Measurements from ENCODE around the gene ZDHHC3. TPM values are rescaled to one million over a fixed set of nuclear protein-coding genes. Genes with fewer than 3 reads are reported as not detected.

ZDHHC3 gene
- total RNA-seq, 1 experiment from 2014 or later = 49.5 TPM

DNA sequence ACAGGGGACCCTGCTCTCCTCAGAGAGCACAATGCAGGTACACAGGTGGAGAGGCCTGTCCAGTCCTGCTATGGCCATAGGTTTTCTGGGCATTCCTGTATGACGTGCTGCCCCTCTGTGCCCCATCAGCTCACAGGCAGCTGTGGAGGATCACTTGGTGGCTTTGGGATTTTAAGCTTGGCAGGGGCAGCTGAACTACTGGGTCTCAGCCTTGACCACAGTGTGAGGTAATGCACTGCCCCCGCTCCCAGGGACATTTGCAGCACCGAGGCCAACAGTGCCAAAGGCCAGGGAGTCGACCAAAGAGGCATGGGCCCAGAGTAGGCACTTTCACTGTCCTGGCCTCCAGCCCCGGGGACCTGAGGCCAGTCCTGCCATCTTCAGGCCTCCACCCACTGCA is 46.2 kb downstream of the ZDHHC3 start:
- TF ChIP-seq, protein P1, sequence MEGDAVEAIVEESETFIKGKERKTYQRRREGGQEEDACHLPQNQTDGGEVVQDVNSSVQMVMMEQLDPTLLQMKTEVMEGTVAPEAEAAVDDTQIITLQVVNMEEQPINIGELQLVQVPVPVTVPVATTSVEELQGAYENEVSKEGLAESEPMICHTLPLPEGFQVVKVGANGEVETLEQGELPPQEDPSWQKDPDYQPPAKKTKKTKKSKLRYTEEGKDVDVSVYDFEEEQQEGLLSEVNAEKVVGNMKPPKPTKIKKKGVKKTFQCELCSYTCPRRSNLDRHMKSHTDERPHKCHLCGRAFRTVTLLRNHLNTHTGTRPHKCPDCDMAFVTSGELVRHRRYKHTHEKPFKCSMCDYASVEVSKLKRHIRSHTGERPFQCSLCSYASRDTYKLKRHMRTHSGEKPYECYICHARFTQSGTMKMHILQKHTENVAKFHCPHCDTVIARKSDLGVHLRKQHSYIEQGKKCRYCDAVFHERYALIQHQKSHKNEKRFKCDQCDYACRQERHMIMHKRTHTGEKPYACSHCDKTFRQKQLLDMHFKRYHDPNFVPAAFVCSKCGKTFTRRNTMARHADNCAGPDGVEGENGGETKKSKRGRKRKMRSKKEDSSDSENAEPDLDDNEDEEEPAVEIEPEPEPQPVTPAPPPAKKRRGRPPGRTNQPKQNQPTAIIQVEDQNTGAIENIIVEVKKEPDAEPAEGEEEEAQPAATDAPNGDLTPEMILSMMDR (IDR thresholded peaks at IDR 0.05) = no peak
- TF ChIP-seq, protein P2, sequence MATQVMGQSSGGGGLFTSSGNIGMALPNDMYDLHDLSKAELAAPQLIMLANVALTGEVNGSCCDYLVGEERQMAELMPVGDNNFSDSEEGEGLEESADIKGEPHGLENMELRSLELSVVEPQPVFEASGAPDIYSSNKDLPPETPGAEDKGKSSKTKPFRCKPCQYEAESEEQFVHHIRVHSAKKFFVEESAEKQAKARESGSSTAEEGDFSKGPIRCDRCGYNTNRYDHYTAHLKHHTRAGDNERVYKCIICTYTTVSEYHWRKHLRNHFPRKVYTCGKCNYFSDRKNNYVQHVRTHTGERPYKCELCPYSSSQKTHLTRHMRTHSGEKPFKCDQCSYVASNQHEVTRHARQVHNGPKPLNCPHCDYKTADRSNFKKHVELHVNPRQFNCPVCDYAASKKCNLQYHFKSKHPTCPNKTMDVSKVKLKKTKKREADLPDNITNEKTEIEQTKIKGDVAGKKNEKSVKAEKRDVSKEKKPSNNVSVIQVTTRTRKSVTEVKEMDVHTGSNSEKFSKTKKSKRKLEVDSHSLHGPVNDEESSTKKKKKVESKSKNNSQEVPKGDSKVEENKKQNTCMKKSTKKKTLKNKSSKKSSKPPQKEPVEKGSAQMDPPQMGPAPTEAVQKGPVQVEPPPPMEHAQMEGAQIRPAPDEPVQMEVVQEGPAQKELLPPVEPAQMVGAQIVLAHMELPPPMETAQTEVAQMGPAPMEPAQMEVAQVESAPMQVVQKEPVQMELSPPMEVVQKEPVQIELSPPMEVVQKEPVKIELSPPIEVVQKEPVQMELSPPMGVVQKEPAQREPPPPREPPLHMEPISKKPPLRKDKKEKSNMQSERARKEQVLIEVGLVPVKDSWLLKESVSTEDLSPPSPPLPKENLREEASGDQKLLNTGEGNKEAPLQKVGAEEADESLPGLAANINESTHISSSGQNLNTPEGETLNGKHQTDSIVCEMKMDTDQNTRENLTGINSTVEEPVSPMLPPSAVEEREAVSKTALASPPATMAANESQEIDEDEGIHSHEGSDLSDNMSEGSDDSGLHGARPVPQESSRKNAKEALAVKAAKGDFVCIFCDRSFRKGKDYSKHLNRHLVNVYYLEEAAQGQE (IDR thresholded peaks at IDR 0.05; ENCODE audit: insufficient read depth in 1 of 2, low read depth in 2 of 2, low read length in 1 of 2) = no peak
- TF ChIP-seq SIN3A (IDR thresholded peaks at IDR 0.05; ENCODE audit: borderline replicate concordance, insufficient read depth, low read depth, low read length) (no peak), TCF7L2 (IDR thresholded peaks at IDR 0.05; ENCODE audit: low read depth, low read length) (no peak)
- ChIA-PET CTCF (no interaction called here), POLR2A (no interaction called here)
- no peak for ATAC-seq
- Histone ChIP-seq H3K27ac (ENCODE audit: low read length) (no peak overlapping the region), H3K36me3 (ENCODE audit: control insufficient read depth, insufficient read depth, low read length) (no peaks in the 10 kb centered on the region), H3K4me1 (ENCODE audit: control insufficient read depth, insufficient read depth, low read length) (no peaks in the 10 kb centered on the region), H3K27me3 (ENCODE audit: control insufficient read depth, insufficient read depth, low read length) (no peaks in the 10 kb centered on the region), H3K4me3 (ENCODE audit: low read depth in 2 of 2, low read length in 2 of 2) (no peak overlapping the region), H3K9me3 (ENCODE audit: control insufficient read depth, insufficient read depth, low read depth, low read length) (no peaks in the 10 kb centered on the region)
- BruUV-seq (replicated peaks) = no TSS peak
- DNase-seq (ENCODE audit: low read depth, low spot score) = no peak
- in situ Hi-C loops (cut with HindIII; ENCODE audit: low pct_unique_long_range_greater_than_20kb, low sequenced_read_pairs) (no loop called here), intact Hi-C loops (cut with micrococcal nuclease; ENCODE audit: unreplicated experiment) (no loop called here)

DNA sequence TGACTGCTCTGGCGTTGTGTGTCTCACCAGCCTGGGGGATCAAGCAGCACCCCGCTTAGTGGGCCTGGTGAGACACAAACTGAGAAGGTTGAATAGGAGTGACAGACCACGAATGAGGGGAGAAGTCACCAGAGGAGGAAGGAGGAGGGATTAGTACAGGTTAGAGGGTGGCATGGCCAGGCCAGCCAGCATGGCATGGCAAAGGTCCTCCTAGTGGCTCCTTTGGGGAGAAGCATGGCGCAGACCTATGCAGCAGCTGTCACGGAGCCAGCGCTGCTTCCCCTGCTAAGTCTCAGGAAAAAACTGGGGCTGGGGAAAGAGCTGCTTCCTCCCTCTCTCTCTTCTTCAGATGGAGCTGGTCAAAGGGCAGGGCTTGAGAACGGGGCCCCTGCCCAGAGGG is 48.6 kb downstream of the ZDHHC3 start:
- ATAC-seq (no peak), DNase-seq (ENCODE audit: low read depth, low spot score) (no peak)
- no TSS peak for BruUV-seq (replicated peaks)
- in situ Hi-C loops (cut with HindIII; ENCODE audit: low pct_unique_long_range_greater_than_20kb, low sequenced_read_pairs) = no loop called here
- Histone ChIP-seq H3K4me1 (ENCODE audit: control insufficient read depth, insufficient read depth, low read length) (no peaks in the 10 kb centered on the region), H3K36me3 (ENCODE audit: control insufficient read depth, insufficient read depth, low read length) (no peaks in the 10 kb centered on the region), H3K4me3 (ENCODE audit: low read depth in 2 of 2, low read length in 2 of 2) (no peak overlapping the region), H3K9me3 (ENCODE audit: control insufficient read depth, insufficient read depth, low read depth, low read length) (no peaks in the 10 kb centered on the region), H3K27ac (ENCODE audit: low read length) (no peak overlapping the region), H3K27me3 (ENCODE audit: control insufficient read depth, insufficient read depth, low read length) (no peaks in the 10 kb centered on the region)
- TF ChIP-seq, protein P1 (IDR thresholded peaks at IDR 0.05) = no peak
- TF ChIP-seq, protein P2 (IDR thresholded peaks at IDR 0.05; ENCODE audit: insufficient read depth in 1 of 2, low read depth in 2 of 2, low read length in 1 of 2) = no peak
- TF ChIP-seq POLR2AphosphoS5 (IDR thresholded peaks at IDR 0.05; ENCODE audit: low read depth, low read length) (no peak), SIN3A (IDR thresholded peaks at IDR 0.05; ENCODE audit: borderline replicate concordance, insufficient read depth, low read depth, low read length) (no peak), TCF7L2 (IDR thresholded peaks at IDR 0.05; ENCODE audit: low read depth, low read length) (no peak)
- intact Hi-C loops (cut with micrococcal nuclease; ENCODE audit: unreplicated experiment) = no loop called here
- POLR2A ChIA-PET = no interaction called here
- CTCF ChIA-PET = interaction anchor here (0.6 kb wide), 1 partner anchor 135 kb away, joined by 3 read pairs; no protein-coding TSS in a partner anchor
